Spleen (tissue), 7 donors: ENCODE measurements around the gene MME.

Source experiments
- CTCF ChIP-seq, 11 experiments: fragments of 200-600 bp in 7 of 11; fragments of 450-650 bp in 4 of 11; sonication (generic) in 4 of 11; IDR thresholded peaks in 8 of 11; conservative IDR thresholded peaks in 3 of 11; 1 replicate in 7 of 11; 2 replicates in 4 of 11; pipeline versions ENCODE4 v1.4.0 to v1.8.0; 2016 to 2021; ENCODE audit warnings: antibody characterized with exemption in 11 of 11, inconsistent platforms in 4 of 11, mild to moderate bottlenecking in 1 of 11
- POLR2A ChIP-seq, 3 donors: fragments of 450-650 bp; IDR thresholded peaks; one replicate each; pipeline ENCODE4 v1.5.1; 2017; ENCODE audit warnings: antibody characterized with exemption in 3 of 3, mild to moderate bottlenecking in 1 of 3
- donor health status: DM: no; HTN: no; CAD: no; lungs with moderate emphysema.
- donor health status: DM: no; HTN: no; CAD: no.
- donor health status: DM: no; HTN: no; CAD: no.

GRCh38 chr3:155188031-155188430 is 107.9 kb downstream of the MME start:
- TF ChIP-seq CTCF (IDR thresholded peaks at IDR 0.05 in 8 of 11, conservative IDR thresholded peaks at IDR 0.05 in 3 of 11) (no peak), POLR2A (IDR thresholded peaks at IDR 0.05) (no peak)
